B cell (primary cell): ENCODE data around the gene APLF. TPM values are rescaled to one million over a fixed set of nuclear protein-coding genes. Genes with fewer than 3 reads are reported as not detected.

Experiments used
- ATAC-seq: fragments of 200-7000 bp; cut with Tn5 transposase; one replicate; pipeline ENCODE4 v1.10.0; 2021; ENCODE audit warnings: low read depth, mild to moderate bottlenecking, moderate number of reproducible peaks, moderate library complexity
- CTCF ChIA-PET: fragments of 350-600 bp; sonication (Branson Sonifier 250); formaldehyde crosslinking; loops from one replicate; lab custom pipeline; 2021; ENCODE audit warnings: antibody characterized with exemption, inconsistent platforms; lab: Charles Lee
- POLR2A ChIA-PET: fragments of 350-600 bp; sonication (Branson Sonifier 250); formaldehyde crosslinking; loops from one replicate; lab custom pipeline; 2021; ENCODE audit warnings: antibody characterized with exemption; lab: Charles Lee
- DNase-seq: peaks from one replicate; pipeline ENCODE4 v3.0.0; 2013
- H2AFZ ChIP-seq: 2 replicates; pipeline ENCODE4 v1.6.1; 2012; ENCODE audit warnings: mild to moderate bottlenecking, low read depth, low read length; ENCODE audit not compliant: insufficient read depth, poor library complexity, severe bottlenecking
- H3K27ac ChIP-seq, 2 donors: 1 replicate in 1 of 2; 2 replicates in 1 of 2; pipeline ENCODE4 v1.5.1; 2012 to 2013; ENCODE audit warnings: low read length in 2 of 2, mild to moderate bottlenecking in 2 of 2, moderate library complexity in 1 of 2
- H3K27me3 ChIP-seq, 4 experiments: fragments of 200-600 bp in 1 of 4; sonication (generic) in 1 of 4; replicated peaks in 1 of 4; 1 replicate in 2 of 4; 2 replicates in 2 of 4; pipeline versions ENCODE4 v1.6.1 to v1.7.0; 2013 to 2016; ENCODE audit warnings: low read length in 3 of 4, mild to moderate bottlenecking in 2 of 4, mixed read lengths in 1 of 4, moderate library complexity in 1 of 4; ENCODE audit not compliant: insufficient read depth in 4 of 4, control insufficient read depth in 3 of 4; ENCODE audit errors: control extremely low read depth in 1 of 4
- H3K36me3 ChIP-seq, 2 experiments: replicated peaks in 1 of 2; 1 replicate in 1 of 2; 2 replicates in 1 of 2; pipeline versions ENCODE4 v1.6.1 to v1.7.1; 2013; ENCODE audit warnings: low read length in 1 of 2; ENCODE audit not compliant: insufficient read depth in 2 of 2, control insufficient read depth in 1 of 2; ENCODE audit errors: control extremely low read depth in 1 of 2, extremely low read depth in 1 of 2
- H3K4me1 ChIP-seq, 2 donors: fragments of 200-600 bp in 1 of 2; sonication (generic) in 1 of 2; 1 replicate in 1 of 2; 2 replicates in 1 of 2; pipeline versions ENCODE4 v1.5.1 to v1.6.1; 2013 to 2017; ENCODE audit warnings: low read length in 2 of 2; ENCODE audit not compliant: control insufficient read depth in 2 of 2, insufficient read depth in 2 of 2
- H3K4me2 ChIP-seq: replicated peaks from 2 replicates; pipeline ENCODE3; 2012; ENCODE audit warnings: mild to moderate bottlenecking, low read depth, low read length; ENCODE audit not compliant: poor library complexity, severe bottlenecking
- H3K4me3 ChIP-seq, 5 experiments: fragments of 200-600 bp in 1 of 5; sonication (generic) in 1 of 5; 1 replicate in 3 of 5; 2 replicates in 2 of 5; pipeline versions ENCODE4 v1.5.1 to v1.7.0; 2011 to 2016; ENCODE audit warnings: low read length in 4 of 5, mild to moderate bottlenecking in 4 of 5, low read depth in 2 of 5, control low read depth in 1 of 5, moderate library complexity in 1 of 5; ENCODE audit not compliant: insufficient read depth in 1 of 5; ENCODE audit errors: control extremely low read depth in 1 of 5, extremely low read depth in 1 of 5
- H3K79me2 ChIP-seq: fragments of 200-600 bp; sonication (generic); one replicate; pipeline ENCODE4 v1.6.0; 2016; ENCODE audit warnings: low read length; ENCODE audit not compliant: control insufficient read depth, insufficient read depth
- H3K9ac ChIP-seq: fragments of 200-600 bp; sonication (generic); 2 replicates; pipeline ENCODE4 v1.6.1; 2017; ENCODE audit warnings: mild to moderate bottlenecking, low read length, moderate library complexity
- H3K9me3 ChIP-seq, 3 donors: one replicate each; pipeline versions ENCODE4 v1.6.1 to v1.7.1; 2013; ENCODE audit warnings: low read length in 2 of 3; ENCODE audit not compliant: control insufficient read depth in 2 of 3, insufficient read depth in 1 of 3; ENCODE audit errors: control extremely low read depth in 1 of 3
- H4K20me1 ChIP-seq: 2 replicates; pipeline ENCODE4 v1.6.0; 2012; ENCODE audit warnings: mild to moderate bottlenecking, low read length; ENCODE audit not compliant: insufficient read depth, control insufficient read depth, poor library complexity, severe bottlenecking
- H3K27ac Mint-ChIP-seq: one replicate; pipeline ENCODE4 v1.8.0; 2021; ENCODE audit warnings: mixed read lengths
- H3K27me3 Mint-ChIP-seq: one replicate; pipeline ENCODE4 v1.8.0; 2021; ENCODE audit warnings: mixed read lengths
- H3K4me1 Mint-ChIP-seq: one replicate; pipeline ENCODE4 v1.8.0; 2021; ENCODE audit warnings: mixed read lengths
- H3K4me3 Mint-ChIP-seq: one replicate; pipeline ENCODE4 v1.8.0; 2021; ENCODE audit warnings: mixed read lengths
- H3K9me3 Mint-ChIP-seq: one replicate; pipeline ENCODE4 v1.8.0; 2022; ENCODE audit warnings: mixed read lengths; ENCODE audit not compliant: insufficient read depth
- EZH2 ChIP-seq: IDR thresholded peaks from 2 replicates; pipeline ENCODE4 v1.6.1; 2012; ENCODE audit warnings: borderline replicate concordance, low read depth, mild to moderate bottlenecking, moderate library complexity, low read length; ENCODE audit not compliant: insufficient read depth, poor library complexity, severe bottlenecking
- WGBS: methylation state at CpG from one replicate; pipeline ENCODE4 v1.1.5; 2013; ENCODE audit warnings: missing lambda C conversion rate; ENCODE audit not compliant: insufficient coverage; 5-methylcytosine and 5-hydroxymethylcytosine counted together
- intact Hi-C: fragments of 100-400 bp; cut with micrococcal nuclease; formaldehyde crosslinking; loops from one replicate; pipeline ENCODE4 v1.10.0; 2022
- polyA plus RNA-seq: library from polyadenylated mRNA; depleted of rRNA; stranded (reverse); fragments of >200 nt; gene quantifications from 2 replicates; pipeline ENCODE4 v1.2.3, GENCODE V29; 2012
- total RNA-seq, 2 donors: library from RNA; stranded (reverse); fragments of 120-200 nt in 1 of 2; gene quantifications; 1 replicate in 1 of 2; 2 replicates in 1 of 2; pipeline versions ENCODE4 v1.2.3 to v1.2.4, GENCODE V29; 2013 to 2022
- TF ChIP-seq, protein P1 (sequence below): fragments of 200-600 bp; IDR thresholded peaks from one replicate; pipeline ENCODE4 v1.8.0; 2022; ENCODE audit warnings: antibody characterized with exemption, mild to moderate bottlenecking

APLF gene
- total and polyA plus RNA-seq, 2 donors (not counting 1 experiment from before 2014, with no cell fraction given) = 1.3 to 6.3 TPM

DNA sequence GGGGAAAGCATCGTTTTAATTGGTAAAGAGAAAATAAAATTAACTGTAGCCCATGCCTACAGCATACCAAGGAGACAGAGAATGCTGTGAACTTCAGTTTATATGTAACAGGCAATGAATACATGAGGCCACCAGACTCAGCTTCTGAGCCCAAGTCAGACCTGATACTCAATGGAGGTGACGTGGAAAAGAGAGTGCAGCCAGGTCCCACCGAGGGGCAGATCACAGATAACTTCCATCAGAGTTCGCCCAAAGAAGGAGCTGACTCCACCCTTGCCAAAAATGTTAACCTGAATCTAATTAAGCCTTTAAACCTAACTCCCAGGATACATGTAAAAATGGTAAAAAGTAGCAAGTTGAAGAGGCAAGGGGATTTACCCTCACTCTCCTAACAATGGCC is 123.8 kb downstream of the APLF start:
- WGBS = 94% methylated on average over 2 of the region's 4 CpGs
- H3K4me1 ChIP-seq = peaks cover 5 to 9% of the 10 kb centered on the region in 2 donors
- ChIA-PET CTCF (interaction anchor here (1.4 to 1.8 kb wide), 2 partner anchors 20 to 353 kb away, joined by 3 to 4 read pairs; no protein-coding TSS in a partner anchor), POLR2A (no interaction called here)
- Mint-ChIP-seq H3K9me3 (no peaks in the 10 kb centered on the region), H3K4me3 (no peak overlapping the region), H3K27me3 (no peaks in the 10 kb centered on the region), H3K4me1 (peaks cover 14% of the 10 kb centered on the region), H3K27ac (no peak overlapping the region)
- no peaks in the 10 kb centered on the region for H3K9me3 ChIP-seq
- no peak overlapping the region for H3K4me2 ChIP-seq
- H3K4me3 ChIP-seq = no peak overlapping the region
- no peak overlapping the region for H3K27ac ChIP-seq
- H3K27me3 ChIP-seq = no peaks in the 10 kb centered on the region
- H3K9ac ChIP-seq = no peak overlapping the region
- H3K79me2 ChIP-seq = no peaks in the 10 kb centered on the region
- H3K36me3 ChIP-seq = no peaks in the 10 kb centered on the region
- TF ChIP-seq, protein P1, sequence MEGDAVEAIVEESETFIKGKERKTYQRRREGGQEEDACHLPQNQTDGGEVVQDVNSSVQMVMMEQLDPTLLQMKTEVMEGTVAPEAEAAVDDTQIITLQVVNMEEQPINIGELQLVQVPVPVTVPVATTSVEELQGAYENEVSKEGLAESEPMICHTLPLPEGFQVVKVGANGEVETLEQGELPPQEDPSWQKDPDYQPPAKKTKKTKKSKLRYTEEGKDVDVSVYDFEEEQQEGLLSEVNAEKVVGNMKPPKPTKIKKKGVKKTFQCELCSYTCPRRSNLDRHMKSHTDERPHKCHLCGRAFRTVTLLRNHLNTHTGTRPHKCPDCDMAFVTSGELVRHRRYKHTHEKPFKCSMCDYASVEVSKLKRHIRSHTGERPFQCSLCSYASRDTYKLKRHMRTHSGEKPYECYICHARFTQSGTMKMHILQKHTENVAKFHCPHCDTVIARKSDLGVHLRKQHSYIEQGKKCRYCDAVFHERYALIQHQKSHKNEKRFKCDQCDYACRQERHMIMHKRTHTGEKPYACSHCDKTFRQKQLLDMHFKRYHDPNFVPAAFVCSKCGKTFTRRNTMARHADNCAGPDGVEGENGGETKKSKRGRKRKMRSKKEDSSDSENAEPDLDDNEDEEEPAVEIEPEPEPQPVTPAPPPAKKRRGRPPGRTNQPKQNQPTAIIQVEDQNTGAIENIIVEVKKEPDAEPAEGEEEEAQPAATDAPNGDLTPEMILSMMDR = no peak
- TF ChIP-seq EZH2 = no peak
- intact Hi-C loops = no loop called here
- no peaks in the 10 kb centered on the region for H4K20me1 ChIP-seq
- ATAC-seq (no peak), DNase-seq (no peak)
- no peak overlapping the region for H2AFZ ChIP-seq

DNA sequence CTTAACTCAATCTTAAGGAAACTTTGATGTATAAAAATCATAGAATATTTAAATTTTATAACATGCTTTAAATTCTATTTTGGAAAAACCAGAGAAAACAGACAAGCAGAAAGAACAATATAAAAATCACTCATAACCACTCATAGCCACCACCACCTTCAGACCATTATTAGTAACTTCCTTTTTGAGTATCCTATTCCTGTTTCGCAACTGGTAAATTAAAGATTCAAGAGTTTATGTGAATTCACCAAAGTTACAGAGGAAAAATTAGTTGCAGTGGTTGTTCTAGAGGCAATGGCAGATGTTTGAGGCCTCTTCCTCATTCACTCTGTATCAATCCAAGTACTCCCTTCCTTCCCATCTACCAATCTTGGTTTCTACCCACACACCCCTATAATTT is 126.7 kb downstream of the APLF start:
- no peak for TF ChIP-seq EZH2
- TF ChIP-seq, protein P1 = no peak
- Histone ChIP-seq H3K36me3 (no peaks in the 10 kb centered on the region), H3K4me1 (peaks cover 5 to 9% of the 10 kb centered on the region in 2 donors), H3K9ac (no peak overlapping the region), H3K4me2 (no peak overlapping the region), H4K20me1 (no peaks in the 10 kb centered on the region), H3K27me3 (no peaks in the 10 kb centered on the region), H2AFZ (no peak overlapping the region), H3K4me3 (no peak overlapping the region), H3K9me3 (no peaks in the 10 kb centered on the region), H3K27ac (no peak overlapping the region), H3K79me2 (no peaks in the 10 kb centered on the region)
- Mint-ChIP-seq H3K4me1 (peaks cover 14% of the 10 kb centered on the region), H3K27me3 (no peaks in the 10 kb centered on the region), H3K4me3 (no peak overlapping the region), H3K9me3 (no peaks in the 10 kb centered on the region), H3K27ac (no peak overlapping the region)
- DNase-seq (no peak), ATAC-seq (no peak)
- CTCF ChIA-PET = interaction anchor here (1.1 to 4.2 kb wide), 6 partner anchors 7 to 129 kb away, joined by 3 to 54 read pairs (median 10); partner anchors contain the start of genes APLF and FBXO48
- intact Hi-C loops = loop anchor here (1.0 to 2.0 kb wide), 2 partner anchors 131 to 331 kb away; no protein-coding TSS in a partner anchor
- POLR2A ChIA-PET = no interaction called here
- no CpG with 5 or more reads among the region's 1 CpG for WGBS
